H9 (cell line): ENCODE results near the gene SLC5A12. TPM values are rescaled to one million over a fixed set of nuclear protein-coding genes. Genes with fewer than 3 reads are reported as not detected.

ENCODE experiments used
- DNase-seq: peaks from one replicate; pipeline ENCODE4 v3.0.0-alpha.2; 2017
- H2AFZ ChIP-seq: one replicate; pipeline ENCODE4 v1.6.1; 2013; ENCODE audit warnings: mild to moderate bottlenecking, low read length, control low read depth, moderate library complexity
- H2AK5ac ChIP-seq: 2 replicates; pipeline ENCODE4 v1.6.1; 2013; ENCODE audit warnings: low read length, control low read depth, mixed read lengths; ENCODE audit not compliant: insufficient read length
- H2BK120ac ChIP-seq: one replicate; pipeline ENCODE4 v1.6.1; 2013; ENCODE audit warnings: low read depth, mild to moderate bottlenecking, low read length, control low read depth, inconsistent platforms; ENCODE audit not compliant: poor library complexity, severe bottlenecking
- H2BK12ac ChIP-seq: 2 replicates; pipeline ENCODE4 v1.6.1; 2013; ENCODE audit warnings: low read length, control low read depth, mixed read lengths, low read depth; ENCODE audit not compliant: insufficient read length
- H2BK15ac ChIP-seq: 2 replicates; pipeline ENCODE4 v1.6.1; 2013; ENCODE audit warnings: low read depth, low read length, control low read depth
- H2BK20ac ChIP-seq: one replicate; pipeline ENCODE4 v1.6.1; 2013; ENCODE audit warnings: low read depth, mild to moderate bottlenecking, low read length, control low read depth, inconsistent platforms; ENCODE audit not compliant: poor library complexity, severe bottlenecking
- H2BK5ac ChIP-seq: 2 replicates; pipeline ENCODE4 v1.6.1; 2013; ENCODE audit warnings: low read length, control low read depth, mixed read lengths; ENCODE audit not compliant: insufficient read length
- H3K14ac ChIP-seq: 2 replicates; pipeline ENCODE4 v1.6.1; 2013; ENCODE audit warnings: low read length, control low read depth; ENCODE audit not compliant: insufficient read depth
- H3K18ac ChIP-seq: 2 replicates; pipeline ENCODE4 v1.6.1; 2013; ENCODE audit warnings: low read depth, mild to moderate bottlenecking, mixed read lengths, low read length, control low read depth; ENCODE audit not compliant: insufficient read length
- H3K23ac ChIP-seq: 2 replicates; pipeline ENCODE4 v1.6.1; 2013; ENCODE audit warnings: low read length, control low read depth, mixed read lengths, low read depth; ENCODE audit not compliant: insufficient read length
- H3K23me2 ChIP-seq: 2 replicates; pipeline ENCODE4 v1.6.1; 2013; ENCODE audit warnings: low read depth, mild to moderate bottlenecking, mixed read lengths, low read length, control low read depth; ENCODE audit not compliant: insufficient read length, poor library complexity, severe bottlenecking
- H3K27ac ChIP-seq: 2 replicates; pipeline ENCODE4 v1.5.1; 2013; ENCODE audit warnings: low read length, control low read depth, mixed read lengths, low read depth; ENCODE audit not compliant: insufficient read length
- H3K27me3 ChIP-seq: 2 replicates; pipeline ENCODE4 v1.6.1; 2013; ENCODE audit warnings: low read length, control low read depth, inconsistent platforms; ENCODE audit not compliant: insufficient read depth
- H3K4ac ChIP-seq: 2 replicates; pipeline ENCODE4 v1.6.1; 2013; ENCODE audit warnings: low read depth, mild to moderate bottlenecking, control low read depth, inconsistent platforms, low read length, moderate library complexity
- H3K4me1 ChIP-seq: 2 replicates; pipeline ENCODE4 v1.6.1; 2013; ENCODE audit warnings: low read length, control low read depth, inconsistent platforms; ENCODE audit not compliant: insufficient read depth
- H3K4me2 ChIP-seq: 2 replicates; pipeline ENCODE4 v1.6.1; 2013; ENCODE audit warnings: low read length, control low read depth, mixed read lengths; ENCODE audit not compliant: insufficient read length, insufficient read depth
- H3K56ac ChIP-seq: 2 replicates; pipeline ENCODE4 v1.6.1; 2013; ENCODE audit warnings: low read depth, mild to moderate bottlenecking, mixed read lengths, low read length, control low read depth; ENCODE audit not compliant: insufficient read length
- H3K79me1 ChIP-seq: 2 replicates; pipeline ENCODE4 v1.6.1; 2013; ENCODE audit warnings: low read depth, mild to moderate bottlenecking, moderate library complexity, low read length, control low read depth, inconsistent platforms; ENCODE audit not compliant: insufficient read depth, poor library complexity, severe bottlenecking
- H3K79me2 ChIP-seq: 2 replicates; pipeline ENCODE4 v1.6.1; 2013; ENCODE audit warnings: low read length, control low read depth, inconsistent platforms; ENCODE audit not compliant: insufficient read depth
- H3K9ac ChIP-seq: 2 replicates; pipeline ENCODE4 v1.6.1; 2013; ENCODE audit warnings: low read length, control low read depth, mixed read lengths; ENCODE audit not compliant: insufficient read length; ENCODE audit errors: extremely low read depth
- H3K9me3 ChIP-seq: one replicate; pipeline ENCODE4 v1.6.1; 2013; ENCODE audit warnings: low read depth, low read length, inconsistent platforms; ENCODE audit not compliant: control insufficient read depth
- H3T11ph ChIP-seq: one replicate; pipeline ENCODE4 v1.6.1; 2013; ENCODE audit warnings: mild to moderate bottlenecking, low read length, control low read depth, inconsistent platforms
- H4K20me1 ChIP-seq: one replicate; pipeline ENCODE4 v1.6.1; 2013; ENCODE audit not compliant: control insufficient read depth, insufficient read length, insufficient read depth
- H4K5ac ChIP-seq: 2 replicates; pipeline ENCODE4 v1.6.1; 2013; ENCODE audit warnings: low read depth, mild to moderate bottlenecking, mixed read lengths, low read length, control low read depth; ENCODE audit not compliant: insufficient read length
- H4K8ac ChIP-seq: replicated peaks from 2 replicates; pipeline ENCODE4 v1.6.1; 2013; ENCODE audit warnings: low read length, control low read depth, mixed read lengths, low read depth; ENCODE audit not compliant: insufficient read length
- H4K91ac ChIP-seq: 2 replicates; pipeline ENCODE4 v1.6.1; 2013; ENCODE audit warnings: low read depth, mild to moderate bottlenecking, moderate library complexity, mixed read lengths, low read length, control low read depth; ENCODE audit not compliant: insufficient read length
- H3K27ac Mint-ChIP-seq, 3 experiments: 2 replicates in 2 of 3; 3 replicates in 1 of 3; pipeline ENCODE4 v1.8.0; 2020 to 2021; ENCODE audit warnings: mixed read lengths in 3 of 3, mild to moderate bottlenecking in 1 of 3, moderate library complexity in 1 of 3
- H3K27me3 Mint-ChIP-seq: 2 replicates; pipeline ENCODE4 v1.8.0; 2021; ENCODE audit warnings: low read depth, mild to moderate bottlenecking, moderate library complexity, mixed read lengths
- H3K36me3 Mint-ChIP-seq, 3 experiments: 2 replicates in 2 of 3; 3 replicates in 1 of 3; pipeline ENCODE4 v1.8.0; 2020 to 2021; ENCODE audit warnings: low read depth in 3 of 3, mixed read lengths in 3 of 3; ENCODE audit not compliant: insufficient read depth in 1 of 3
- H3K4me1 Mint-ChIP-seq, 2 experiments: 2 replicates each; pipeline ENCODE4 v1.8.0; 2020; ENCODE audit warnings: mixed read lengths in 2 of 2
- H3K4me3 Mint-ChIP-seq, 2 experiments: 2 replicates in 1 of 2; 3 replicates in 1 of 2; pipeline ENCODE4 v1.8.0; 2020 to 2021; ENCODE audit warnings: mild to moderate bottlenecking in 2 of 2, mixed read lengths in 2 of 2, moderate library complexity in 1 of 2
- H3K9me3 Mint-ChIP-seq, 2 experiments: 2 replicates in 1 of 2; 3 replicates in 1 of 2; pipeline ENCODE4 v1.8.0; 2020; ENCODE audit warnings: mild to moderate bottlenecking in 2 of 2, mixed read lengths in 2 of 2, moderate library complexity in 1 of 2
- CTCF ChIP-seq: fragments of 200-600 bp; sonication (generic); conservative IDR thresholded peaks from 3 replicates; pipeline ENCODE4 v1.8.0; 2021; ENCODE audit warnings: antibody characterized with exemption, mild to moderate bottlenecking
- WGBS: extraction: QIAGEN DNeasy Blood & Tissue Kit; methylation state at CpG from one replicate; pipeline ENCODE4 v1.1.7; 2013; ENCODE audit warnings: missing lambda C conversion rate, low lambda C conversion rate, mixed read lengths; ENCODE audit not compliant: insufficient read length; ENCODE audit errors: extremely low coverage; 5-methylcytosine and 5-hydroxymethylcytosine counted together
- total RNA-seq: library from RNA; stranded (reverse); gene quantifications from 2 replicates; pipeline ENCODE4 v1.2.1, GENCODE V29; 2021

Gene SLC5A12
- total RNA-seq, 1 experiment from 2014 or later, result 2.7 TPM

GRCh38 chr11:26698224-26698623, 23.6 kb downstream of the SLC5A12 start:
- no peak overlapping the region for H3K27ac ChIP-seq
- no peak overlapping the region for H3K4me2 ChIP-seq
- H3K9ac ChIP-seq, result no peak overlapping the region
- no peaks in the 10 kb centered on the region for H3K23me2 ChIP-seq
- H2BK15ac ChIP-seq, result no peak overlapping the region
- DNase-seq, result no peak
- no peaks in the 10 kb centered on the region for H3K9me3 ChIP-seq
- H2BK20ac ChIP-seq, result no peak overlapping the region
- H3K4ac ChIP-seq, result no peak overlapping the region
- Mint-ChIP-seq H3K27ac (no peak overlapping the region), H3K4me1 (peaks cover 8 to 13% of the 10 kb centered on the region in 2 experiments), H3K27me3 (no peaks in the 10 kb centered on the region), H3K9me3 (no peaks in the 10 kb centered on the region), H3K4me3 (no peak overlapping the region), H3K36me3 (no peaks in the 10 kb centered on the region)
- H3K56ac ChIP-seq, result no peak overlapping the region
- no peak overlapping the region for H3K14ac ChIP-seq
- H4K20me1 ChIP-seq, result no peaks in the 10 kb centered on the region
- H4K5ac ChIP-seq, result no peak overlapping the region
- no peak overlapping the region for H4K91ac ChIP-seq
- no peaks in the 10 kb centered on the region; the same call in 1 of the 2 replicates for H3K4me1 ChIP-seq
- H2BK12ac ChIP-seq, result no peak overlapping the region
- no peak overlapping the region for H2BK120ac ChIP-seq
- no peaks in the 10 kb centered on the region for H3K27me3 ChIP-seq
- no peaks in the 10 kb centered on the region for H3K79me1 ChIP-seq
- no peak overlapping the region for H2AFZ ChIP-seq
- H4K8ac ChIP-seq, result no peak overlapping the region
- no peaks in the 10 kb centered on the region for H3K79me2 ChIP-seq
- H2BK5ac ChIP-seq, result no peak overlapping the region
- no peak overlapping the region for H2AK5ac ChIP-seq
- no peak for TF ChIP-seq CTCF
- no peak overlapping the region for H3K23ac ChIP-seq
- H3T11ph ChIP-seq, result no peak overlapping the region
- no CpG with 5 or more reads among the region's 2 CpGs for WGBS
- no peak overlapping the region for H3K18ac ChIP-seq
